ENCODE results near the gene RAPGEF2.

The RAPGEF2 gene

DNA sequence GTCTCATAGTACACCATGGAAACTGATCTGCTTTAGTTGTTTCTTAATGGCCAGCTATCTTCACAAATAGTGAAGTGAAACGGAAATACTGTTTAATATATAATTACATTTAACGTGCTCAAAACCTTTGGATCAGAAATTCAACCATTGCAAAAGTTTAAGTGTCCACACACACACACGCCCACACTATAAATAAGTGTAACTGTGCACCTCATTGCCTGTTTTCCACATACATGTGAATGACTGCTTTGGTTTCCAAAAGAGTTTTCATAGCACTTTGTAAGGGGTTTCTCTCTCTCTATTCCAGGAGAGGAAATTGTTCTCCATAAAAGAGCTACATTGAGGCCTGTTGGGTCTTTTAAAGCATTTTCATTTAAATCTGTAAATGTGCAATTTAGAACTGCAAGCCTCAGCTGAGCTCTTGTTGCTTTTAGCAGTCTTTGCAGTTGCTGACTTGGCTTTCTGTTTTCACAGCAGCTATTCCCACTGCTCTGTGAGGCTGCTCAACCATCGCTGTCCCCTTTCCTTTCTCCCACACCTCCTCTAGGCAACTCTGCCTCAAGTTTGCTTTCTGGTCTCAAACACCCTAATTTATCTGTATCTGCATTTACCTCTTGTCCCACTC, 94.5 kb downstream of the RAPGEF2 start:
- DNase-seq (ENCODE audit: low read depth): no peak
- H3K4me3 ChIP-seq (ENCODE audit: low read depth, low read length): no peak overlapping the region
- TF ChIP-seq MYC (IDR thresholded peaks at IDR 0.05; ENCODE audit: low read depth, low read length): no peak
- TF ChIP-seq, protein P1, sequence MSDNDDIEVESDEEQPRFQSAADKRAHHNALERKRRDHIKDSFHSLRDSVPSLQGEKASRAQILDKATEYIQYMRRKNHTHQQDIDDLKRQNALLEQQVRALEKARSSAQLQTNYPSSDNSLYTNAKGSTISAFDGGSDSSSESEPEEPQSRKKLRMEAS (IDR thresholded peaks at IDR 0.05; ENCODE audit: low read depth, low read length): no peak
- TF ChIP-seq, protein P2, sequence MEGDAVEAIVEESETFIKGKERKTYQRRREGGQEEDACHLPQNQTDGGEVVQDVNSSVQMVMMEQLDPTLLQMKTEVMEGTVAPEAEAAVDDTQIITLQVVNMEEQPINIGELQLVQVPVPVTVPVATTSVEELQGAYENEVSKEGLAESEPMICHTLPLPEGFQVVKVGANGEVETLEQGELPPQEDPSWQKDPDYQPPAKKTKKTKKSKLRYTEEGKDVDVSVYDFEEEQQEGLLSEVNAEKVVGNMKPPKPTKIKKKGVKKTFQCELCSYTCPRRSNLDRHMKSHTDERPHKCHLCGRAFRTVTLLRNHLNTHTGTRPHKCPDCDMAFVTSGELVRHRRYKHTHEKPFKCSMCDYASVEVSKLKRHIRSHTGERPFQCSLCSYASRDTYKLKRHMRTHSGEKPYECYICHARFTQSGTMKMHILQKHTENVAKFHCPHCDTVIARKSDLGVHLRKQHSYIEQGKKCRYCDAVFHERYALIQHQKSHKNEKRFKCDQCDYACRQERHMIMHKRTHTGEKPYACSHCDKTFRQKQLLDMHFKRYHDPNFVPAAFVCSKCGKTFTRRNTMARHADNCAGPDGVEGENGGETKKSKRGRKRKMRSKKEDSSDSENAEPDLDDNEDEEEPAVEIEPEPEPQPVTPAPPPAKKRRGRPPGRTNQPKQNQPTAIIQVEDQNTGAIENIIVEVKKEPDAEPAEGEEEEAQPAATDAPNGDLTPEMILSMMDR (IDR thresholded peaks at IDR 0.05; ENCODE audit: low read depth, low read length): no peak
- no peak for TF ChIP-seq POLR2A (IDR thresholded peaks at IDR 0.05; ENCODE audit: extremely low read depth, insufficient read length)

DNA sequence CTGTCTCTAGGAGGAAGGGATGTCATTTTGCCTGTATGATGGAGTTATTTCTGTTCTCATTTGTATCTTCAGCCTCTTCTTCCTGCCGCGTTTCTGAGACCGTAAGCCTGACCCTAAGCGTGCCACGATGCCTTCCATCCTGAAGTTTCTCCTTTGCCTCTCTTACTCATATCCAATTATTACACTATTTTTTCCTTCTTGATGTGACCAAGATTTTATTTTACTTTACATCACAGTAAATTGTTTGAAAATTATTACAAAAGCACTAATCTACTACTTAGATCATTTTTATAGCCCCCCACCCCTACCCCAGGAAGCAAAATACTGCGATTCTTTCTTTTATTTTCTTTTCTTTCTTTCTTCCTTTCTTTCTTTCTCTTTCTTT, 95.0 kb downstream of the RAPGEF2 start:
- DNase-seq (ENCODE audit: low read depth): no peak
- H3K4me3 ChIP-seq (ENCODE audit: low read depth, low read length): no peak overlapping the region
- no peak for TF ChIP-seq MYC (IDR thresholded peaks at IDR 0.05; ENCODE audit: low read depth, low read length)
- no peak for TF ChIP-seq POLR2A (IDR thresholded peaks at IDR 0.05; ENCODE audit: extremely low read depth, insufficient read length)
- TF ChIP-seq, protein P1 (IDR thresholded peaks at IDR 0.05; ENCODE audit: low read depth, low read length): no peak
- TF ChIP-seq, protein P2 (IDR thresholded peaks at IDR 0.05; ENCODE audit: low read depth, low read length): no peak

DNA sequence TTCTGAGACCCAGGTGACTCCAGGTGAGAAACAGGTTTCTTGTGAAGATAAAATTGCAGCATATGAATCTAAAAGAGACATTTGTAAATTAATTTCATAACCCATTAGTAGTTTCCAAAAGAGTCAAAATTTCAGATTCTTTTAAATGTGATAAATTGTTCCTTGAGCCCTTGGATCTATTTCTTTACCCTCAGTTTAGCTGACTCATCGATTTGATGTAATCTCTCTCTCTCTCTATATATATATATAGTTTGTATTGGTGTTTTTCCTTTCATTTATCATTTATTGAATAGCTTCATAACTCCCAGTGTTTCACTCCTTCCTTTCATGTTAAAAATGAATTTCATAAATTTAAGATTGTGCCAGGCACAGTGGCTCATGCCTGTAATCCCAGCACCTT, 96.9 kb downstream of the RAPGEF2 start:
- TF ChIP-seq, protein P1 (IDR thresholded peaks at IDR 0.05; ENCODE audit: low read depth, low read length): no peak
- TF ChIP-seq MYC (IDR thresholded peaks at IDR 0.05; ENCODE audit: low read depth, low read length): no peak
- no peak for TF ChIP-seq POLR2A (IDR thresholded peaks at IDR 0.05; ENCODE audit: extremely low read depth, insufficient read length)
- TF ChIP-seq, protein P2 (IDR thresholded peaks at IDR 0.05; ENCODE audit: low read depth, low read length): no peak
- no peak overlapping the region for H3K4me3 ChIP-seq (ENCODE audit: low read depth, low read length)
- no peak for DNase-seq (ENCODE audit: low read depth)

DNA sequence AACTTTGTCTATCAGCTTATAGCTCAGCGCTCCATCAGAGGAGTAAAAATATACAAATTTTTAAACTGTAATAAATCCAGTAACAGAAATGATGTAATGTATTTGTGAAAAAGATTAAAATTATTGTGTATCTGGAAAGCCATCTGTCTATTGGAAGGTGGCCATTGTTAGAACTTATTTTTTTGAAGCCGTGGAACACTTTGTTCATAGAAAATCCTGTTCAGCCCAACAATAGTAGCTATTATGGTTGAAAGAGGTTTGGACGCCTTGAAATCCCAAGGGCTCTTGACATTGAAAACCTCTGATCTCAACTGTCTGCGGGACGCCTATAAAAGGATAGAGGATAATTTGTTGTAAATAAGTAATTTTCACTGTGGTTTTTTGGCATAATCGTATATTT, 98.3 kb downstream of the RAPGEF2 start:
- TF ChIP-seq, protein P1 (IDR thresholded peaks at IDR 0.05; ENCODE audit: low read depth, low read length): no peak
- no peak for TF ChIP-seq POLR2A (IDR thresholded peaks at IDR 0.05; ENCODE audit: extremely low read depth, insufficient read length)
- TF ChIP-seq, protein P2 (IDR thresholded peaks at IDR 0.05; ENCODE audit: low read depth, low read length): no peak
- TF ChIP-seq MYC (IDR thresholded peaks at IDR 0.05; ENCODE audit: low read depth, low read length): no peak
- no peak for DNase-seq (ENCODE audit: low read depth)
- no peak overlapping the region for H3K4me3 ChIP-seq (ENCODE audit: low read depth, low read length)

DNA sequence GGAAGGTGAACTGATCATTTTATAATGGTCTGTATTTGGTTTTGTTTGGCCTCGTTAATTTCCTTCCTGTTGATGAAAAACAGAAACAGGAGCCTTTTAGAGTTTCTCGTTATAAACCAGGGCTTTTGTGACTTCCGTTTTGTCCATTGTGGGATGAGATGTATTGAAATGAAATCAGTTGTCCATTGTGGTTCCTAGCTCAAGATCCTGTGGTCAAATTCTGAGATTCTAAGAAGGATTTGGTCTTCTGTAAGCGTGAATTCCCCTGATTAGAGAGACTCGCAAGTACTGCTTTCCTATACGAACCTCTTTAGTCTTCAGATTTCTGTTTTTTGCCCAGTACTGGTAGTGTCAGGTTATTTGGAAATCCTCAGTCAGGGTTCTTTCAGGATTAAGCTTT, 101.7 kb downstream of the RAPGEF2 start:
- no peak for DNase-seq (ENCODE audit: low read depth)
- no peak for TF ChIP-seq MYC (IDR thresholded peaks at IDR 0.05; ENCODE audit: low read depth, low read length)
- TF ChIP-seq, protein P1 (IDR thresholded peaks at IDR 0.05; ENCODE audit: low read depth, low read length): no peak
- TF ChIP-seq, protein P2 (IDR thresholded peaks at IDR 0.05; ENCODE audit: low read depth, low read length): no peak
- TF ChIP-seq POLR2A (IDR thresholded peaks at IDR 0.05; ENCODE audit: extremely low read depth, insufficient read length): no peak
- no peak overlapping the region for H3K4me3 ChIP-seq (ENCODE audit: low read depth, low read length)

Data from NB4 (cell line).